ENCODE results near the gene SNRNP48.

- TF ChIP-seq EP300 (IDR thresholded peaks at IDR 0.05) (no peak), POLR2A (IDR thresholded peaks at IDR 0.05; ENCODE audit: low read length) (no peak), MYC (IDR thresholded peaks at IDR 0.05; ENCODE audit: borderline replicate concordance, low read length) (no peak), PHF8 (IDR thresholded peaks at IDR 0.05; ENCODE audit: borderline replicate concordance, low read depth) (no peak), RAD21 (conservative IDR thresholded peaks at IDR 0.05 in 1 of 2, IDR thresholded peaks at IDR 0.05 in 1 of 2) (no peak), CTCF (IDR thresholded peaks at IDR 0.05) (no peak), CBX8 (IDR thresholded peaks at IDR 0.05) (no peak), CEBPB (IDR thresholded peaks at IDR 0.05) (no peak), HMGXB4 (CRISPR knock-in tag; IDR thresholded peaks at IDR 0.05; ENCODE audit: borderline replicate concordance) (no peak)
- TF ChIP-seq, protein P1, sequence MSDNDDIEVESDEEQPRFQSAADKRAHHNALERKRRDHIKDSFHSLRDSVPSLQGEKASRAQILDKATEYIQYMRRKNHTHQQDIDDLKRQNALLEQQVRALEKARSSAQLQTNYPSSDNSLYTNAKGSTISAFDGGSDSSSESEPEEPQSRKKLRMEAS (IDR thresholded peaks at IDR 0.05), result no peak
- TF ChIP-seq, protein P2, sequence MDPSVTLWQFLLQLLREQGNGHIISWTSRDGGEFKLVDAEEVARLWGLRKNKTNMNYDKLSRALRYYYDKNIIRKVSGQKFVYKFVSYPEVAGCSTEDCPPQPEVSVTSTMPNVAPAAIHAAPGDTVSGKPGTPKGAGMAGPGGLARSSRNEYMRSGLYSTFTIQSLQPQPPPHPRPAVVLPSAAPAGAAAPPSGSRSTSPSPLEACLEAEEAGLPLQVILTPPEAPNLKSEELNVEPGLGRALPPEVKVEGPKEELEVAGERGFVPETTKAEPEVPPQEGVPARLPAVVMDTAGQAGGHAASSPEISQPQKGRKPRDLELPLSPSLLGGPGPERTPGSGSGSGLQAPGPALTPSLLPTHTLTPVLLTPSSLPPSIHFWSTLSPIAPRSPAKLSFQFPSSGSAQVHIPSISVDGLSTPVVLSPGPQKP (IDR thresholded peaks at IDR 0.05; ENCODE audit: low read depth, low read length), result no peak
These were observed 45.4 kb upstream of the SNRNP48 start for GRCh38 chr6:7544597-7544996.
